Sigmoid colon (tissue), 7 donors: Measurements from ENCODE around the gene MYOD1. TPM values are rescaled to one million over a fixed set of nuclear protein-coding genes. Genes with fewer than 3 reads are reported as not detected.
A peak's percentile ranks its signal among the peaks of the same experiment; 100 is the strongest.

ENCODE experiments used
- DNase-seq: peaks from one replicate; pipeline ENCODE4 v3.0.0-alpha.2; 2019
- H3K27ac ChIP-seq, 4 donors: fragments of 200-600 bp; sonication (generic); one replicate each; pipeline ENCODE4 v1.5.1; 2016 to 2019; ENCODE audit warnings: mild to moderate bottlenecking in 1 of 4
- H3K27me3 ChIP-seq, 3 donors: fragments of 200-600 bp; sonication (generic); one replicate each; pipeline ENCODE4 v1.5.1; 2019; ENCODE audit warnings: mild to moderate bottlenecking in 1 of 3
- H3K36me3 ChIP-seq, 4 donors: fragments of 200-600 bp; sonication (generic); one replicate each; pipeline ENCODE4 v1.5.1; 2016 to 2019
- H3K4me1 ChIP-seq, 4 donors: fragments of 200-600 bp; sonication (generic); one replicate each; pipeline ENCODE4 v1.5.1; 2017 to 2019
- H3K4me3 ChIP-seq, 4 donors: fragments of 200-600 bp; sonication (generic); one replicate each; pipeline ENCODE4 v1.5.1; 2017 to 2019; ENCODE audit warnings: mild to moderate bottlenecking in 2 of 4, moderate library complexity in 1 of 4
- H3K9me3 ChIP-seq, 4 donors: fragments of 200-600 bp in 3 of 4; sonication (generic) in 3 of 4; one replicate each; pipeline versions ENCODE4 v1.5.1 to v1.6.1; 2013 to 2019
- EP300 ChIP-seq, 4 donors: sonication (generic); formaldehyde crosslinking; IDR thresholded peaks; one replicate each; pipeline ENCODE4 v1.6.1; 2017; ENCODE audit warnings: antibody characterized with exemption in 4 of 4
- POLR2A ChIP-seq, 2 donors: fragments of 450-650 bp; IDR thresholded peaks; one replicate each; pipeline ENCODE4 v1.6.1; 2016; ENCODE audit warnings: antibody characterized with exemption in 2 of 2, mild to moderate bottlenecking in 2 of 2, moderate library complexity in 2 of 2
- POLR2AphosphoS5 ChIP-seq, 4 donors: sonication (generic); formaldehyde crosslinking; IDR thresholded peaks; one replicate each; pipeline ENCODE4 v1.6.1; 2017; ENCODE audit warnings: antibody characterized with exemption in 4 of 4
- WGBS, 2 donors: extraction: QIAGEN DNeasy Blood & Tissue Kit; methylation state at CpG; one replicate each; pipeline ENCODE4 v1.1.7; 2013; 5-methylcytosine and 5-hydroxymethylcytosine counted together
- intact Hi-C: fragments of 100-400 bp; cut with DNase I; formaldehyde crosslinking; loops from one replicate; pipeline ENCODE4 v1.15.1; 2023
- polyA plus RNA-seq, 3 donors: library from polyadenylated mRNA; stranded (reverse); fragments of 200-250 nt; gene quantifications; one replicate each; pipeline ENCODE4 v1.2.3, GENCODE V29; 2013
- total RNA-seq, 4 donors: library from RNA; depleted of rRNA; stranded (reverse); fragments of >200 nt; gene quantifications; one replicate each; pipeline ENCODE4 v1.1.0, GENCODE V29; 2016
- TF ChIP-seq, protein P1 (sequence below), 4 experiments: fragments of 450-650 bp in 3 of 4; fragments of 200-600 bp in 1 of 4; IDR thresholded peaks; one replicate each; pipeline ENCODE4 v1.5.1; 2016 to 2019; ENCODE audit warnings: antibody characterized with exemption in 4 of 4, mild to moderate bottlenecking in 3 of 4, moderate library complexity in 2 of 4
- donor health status: healthy with polysubstance abuse.
- donor health status: Bipolar disorder and iron deficiency.
- donor health status: healthy.

The MYOD1 gene
- total and polyA plus RNA-seq, 7 donors, result not detected

- peak; percentile 47 for DNase-seq
- 60 to 68% methylated on average over 6 of the region's 6 CpGs for WGBS, 2 donors
- intact Hi-C loops, result no loop called here
- TF ChIP-seq POLR2AphosphoS5 (IDR thresholded peaks at IDR 0.05), result no peak
- TF ChIP-seq EP300 (IDR thresholded peaks at IDR 0.05), result no peak
- no peak for TF ChIP-seq POLR2A (IDR thresholded peaks at IDR 0.05)
- TF ChIP-seq, protein P1, sequence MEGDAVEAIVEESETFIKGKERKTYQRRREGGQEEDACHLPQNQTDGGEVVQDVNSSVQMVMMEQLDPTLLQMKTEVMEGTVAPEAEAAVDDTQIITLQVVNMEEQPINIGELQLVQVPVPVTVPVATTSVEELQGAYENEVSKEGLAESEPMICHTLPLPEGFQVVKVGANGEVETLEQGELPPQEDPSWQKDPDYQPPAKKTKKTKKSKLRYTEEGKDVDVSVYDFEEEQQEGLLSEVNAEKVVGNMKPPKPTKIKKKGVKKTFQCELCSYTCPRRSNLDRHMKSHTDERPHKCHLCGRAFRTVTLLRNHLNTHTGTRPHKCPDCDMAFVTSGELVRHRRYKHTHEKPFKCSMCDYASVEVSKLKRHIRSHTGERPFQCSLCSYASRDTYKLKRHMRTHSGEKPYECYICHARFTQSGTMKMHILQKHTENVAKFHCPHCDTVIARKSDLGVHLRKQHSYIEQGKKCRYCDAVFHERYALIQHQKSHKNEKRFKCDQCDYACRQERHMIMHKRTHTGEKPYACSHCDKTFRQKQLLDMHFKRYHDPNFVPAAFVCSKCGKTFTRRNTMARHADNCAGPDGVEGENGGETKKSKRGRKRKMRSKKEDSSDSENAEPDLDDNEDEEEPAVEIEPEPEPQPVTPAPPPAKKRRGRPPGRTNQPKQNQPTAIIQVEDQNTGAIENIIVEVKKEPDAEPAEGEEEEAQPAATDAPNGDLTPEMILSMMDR (IDR thresholded peaks at IDR 0.05), result no peak
- Histone ChIP-seq H3K9me3 (no peaks in the 10 kb centered on the region), H3K27me3 (peaks cover 33 to 73% (median 61%) of the 10 kb centered on the region in 3 donors), H3K4me1 (peaks cover 0 to 17% (median 14%) of the 10 kb centered on the region in 4 donors), H3K27ac (no peak overlapping the region), H3K4me3 (no peak overlapping the region), H3K36me3 (no peaks in the 10 kb centered on the region)
Measured at GRCh38 chr11:17739945-17740338, 20.6 kb downstream of the MYOD1 start.

GRCh38 chr11:17740649-17741235, 21.4 kb downstream of the MYOD1 start:
- Histone ChIP-seq H3K27me3 (peaks cover 31 to 66% (median 57%) of the 10 kb centered on the region in 3 donors), H3K9me3 (no peaks in the 10 kb centered on the region), H3K27ac (no peak overlapping the region), H3K4me1 (peaks cover 0 to 9% (median 6%) of the 10 kb centered on the region in 4 donors), H3K4me3 (no peak overlapping the region), H3K36me3 (no peaks in the 10 kb centered on the region)
- peak; percentile 57 for DNase-seq
- WGBS, 2 donors, result 57 to 68% methylated on average over 7 of the region's 7 CpGs
- intact Hi-C loops, result no loop called here
- TF ChIP-seq, protein P1 (IDR thresholded peaks at IDR 0.05), result no peak
- no peak for TF ChIP-seq EP300 (IDR thresholded peaks at IDR 0.05)
- TF ChIP-seq POLR2AphosphoS5 (IDR thresholded peaks at IDR 0.05), result no peak
- TF ChIP-seq POLR2A (IDR thresholded peaks at IDR 0.05), result no peak

GRCh38 chr11:17741487-17741886, 22.1 kb downstream of the MYOD1 start:
- no peak overlapping the region for H3K4me3 ChIP-seq
- no peaks in the 10 kb centered on the region for H3K36me3 ChIP-seq
- H3K27ac ChIP-seq, result no peak overlapping the region
- peaks cover 0 to 1% (median under 1%) of the 10 kb centered on the region in 4 donors for H3K4me1 ChIP-seq
- 86 to 88% methylated on average over 10 of the region's 10 CpGs for WGBS, 2 donors
- H3K27me3 ChIP-seq, result peaks cover 24 to 59% (median 50%) of the 10 kb centered on the region in 3 donors
- DNase-seq, result peak; percentile 40
- intact Hi-C loops, result no loop called here
- H3K9me3 ChIP-seq, result no peaks in the 10 kb centered on the region
- TF ChIP-seq, protein P1 (IDR thresholded peaks at IDR 0.05), result no peak
- TF ChIP-seq POLR2AphosphoS5 (IDR thresholded peaks at IDR 0.05) (no peak), POLR2A (IDR thresholded peaks at IDR 0.05) (no peak), EP300 (IDR thresholded peaks at IDR 0.05) (no peak)

- H3K27me3 ChIP-seq, result peaks cover 19 to 55% (median 44%) of the 10 kb centered on the region in 3 donors
- TF ChIP-seq, protein P1 (IDR thresholded peaks at IDR 0.05), result no peak
- TF ChIP-seq EP300 (IDR thresholded peaks at IDR 0.05), result no peak
- TF ChIP-seq POLR2A (IDR thresholded peaks at IDR 0.05), result no peak
- 77 to 85% methylated on average over 5 of the region's 5 CpGs for WGBS, 2 donors
Measured at GRCh38 chr11:17742019-17742418, 22.6 kb downstream of the MYOD1 start.

More at GRCh38 chr11:17742019-17742418, 22.6 kb downstream of the MYOD1 start:
- DNase-seq, result peak; percentile 19
- no peak overlapping the region for H3K27ac ChIP-seq
- H3K4me1 ChIP-seq, result no peaks in the 10 kb centered on the region
- no peak overlapping the region for H3K4me3 ChIP-seq
- intact Hi-C loops, result no loop called here
- no peaks in the 10 kb centered on the region for H3K36me3 ChIP-seq
- no peaks in the 10 kb centered on the region for H3K9me3 ChIP-seq
